ENCODE measurements around the gene RAD51B.

RAD51B gene

DNA sequence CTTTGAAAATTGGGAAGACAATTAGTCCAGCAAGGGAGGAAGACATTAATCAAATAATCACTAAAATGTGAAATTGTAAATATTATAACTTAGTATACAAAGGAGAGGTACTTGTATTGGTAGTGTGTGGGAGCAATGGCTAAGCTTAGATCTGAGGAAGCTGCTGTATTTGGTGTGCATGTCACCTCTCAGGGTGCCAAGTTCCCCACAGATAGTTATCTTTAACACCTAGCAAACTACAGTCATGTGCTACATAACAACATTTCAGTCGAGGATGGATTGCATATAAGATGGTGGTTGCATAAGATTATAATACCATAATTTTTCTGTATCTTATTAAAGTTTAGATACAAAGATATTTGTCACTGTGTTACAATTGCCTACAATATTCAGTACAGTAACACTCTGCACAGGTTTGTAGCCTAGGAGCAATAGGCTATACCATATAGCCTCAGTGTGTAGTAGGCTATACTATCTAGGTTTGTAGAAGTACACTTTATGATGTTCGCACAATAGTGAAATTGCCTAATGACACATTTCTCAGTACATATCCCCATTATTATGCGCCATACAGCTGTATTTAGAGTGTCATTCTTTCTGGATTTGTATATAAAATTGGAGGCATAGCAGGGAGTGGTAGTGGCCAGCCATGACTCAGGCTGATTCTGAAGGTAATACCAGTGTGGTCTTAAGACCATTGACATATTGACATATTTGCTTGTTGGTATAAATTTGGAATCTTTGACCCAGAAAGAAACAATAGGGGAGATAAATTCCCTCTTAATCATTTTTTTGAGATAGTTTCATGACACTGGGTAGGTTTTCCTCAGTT, 55.8 kb downstream of the RAD51B start:
- Histone ChIP-seq H3K36me3 (ENCODE audit: insufficient read depth, low read length) (no peaks in the 10 kb centered on the region), H3K4me1 (ENCODE audit: insufficient read depth, low read length) (peaks cover 5% of the 10 kb centered on the region), H3K9ac (ENCODE audit: low read depth, low read length) (no peak overlapping the region), H3K9me3 (ENCODE audit: insufficient read depth, low read depth, low read length) (no peaks in the 10 kb centered on the region), H3K27me3 (ENCODE audit: insufficient read depth, low read length) (no peaks in the 10 kb centered on the region), H3K4me3 (ENCODE audit: low read length) (no peak overlapping the region), H3K27ac (ENCODE audit: low read depth, low read length) (no peak overlapping the region)
- 92% methylated on average over 1 of the region's 3 CpGs for WGBS

GRCh38 chr14:67879026-67879425, 59.4 kb downstream of the RAD51B start:
- Histone ChIP-seq H3K36me3 (ENCODE audit: insufficient read depth, low read length) (no peaks in the 10 kb centered on the region), H3K9me3 (ENCODE audit: insufficient read depth, low read depth, low read length) (no peaks in the 10 kb centered on the region), H3K4me1 (ENCODE audit: insufficient read depth, low read length) (peaks cover 5% of the 10 kb centered on the region), H3K27ac (ENCODE audit: low read depth, low read length) (no peak overlapping the region), H3K9ac (ENCODE audit: low read depth, low read length) (no peak overlapping the region), H3K4me3 (ENCODE audit: low read length) (no peak overlapping the region), H3K27me3 (ENCODE audit: insufficient read depth, low read length) (no peaks in the 10 kb centered on the region)

GRCh38 chr14:67881225-67881624, 61.6 kb downstream of the RAD51B start:
- no peaks in the 10 kb centered on the region for H3K9me3 ChIP-seq (ENCODE audit: insufficient read depth, low read depth, low read length)
- no peaks in the 10 kb centered on the region for H3K36me3 ChIP-seq (ENCODE audit: insufficient read depth, low read length)
- no peak overlapping the region for H3K4me3 ChIP-seq (ENCODE audit: low read length)
- H3K9ac ChIP-seq (ENCODE audit: low read depth, low read length): no peak overlapping the region
- H3K27ac ChIP-seq (ENCODE audit: low read depth, low read length): no peak overlapping the region
- H3K27me3 ChIP-seq (ENCODE audit: insufficient read depth, low read length): no peaks in the 10 kb centered on the region
- 94% methylated on average over 2 of the region's 2 CpGs for WGBS
- H3K4me1 ChIP-seq (ENCODE audit: insufficient read depth, low read length): peaks cover 5% of the 10 kb centered on the region

GRCh38 chr14:67882986-67883555, 63.5 kb downstream of the RAD51B start:
- Histone ChIP-seq H3K9me3 (ENCODE audit: insufficient read depth, low read depth, low read length) (no peaks in the 10 kb centered on the region), H3K27me3 (ENCODE audit: insufficient read depth, low read length) (no peaks in the 10 kb centered on the region), H3K4me3 (ENCODE audit: low read length) (no peak overlapping the region), H3K27ac (ENCODE audit: low read depth, low read length) (no peak overlapping the region), H3K36me3 (ENCODE audit: insufficient read depth, low read length) (no peaks in the 10 kb centered on the region), H3K9ac (ENCODE audit: low read depth, low read length) (no peak overlapping the region), H3K4me1 (ENCODE audit: insufficient read depth, low read length) (no peaks in the 10 kb centered on the region)
- 91% methylated on average over 4 of the region's 4 CpGs for WGBS

DNA sequence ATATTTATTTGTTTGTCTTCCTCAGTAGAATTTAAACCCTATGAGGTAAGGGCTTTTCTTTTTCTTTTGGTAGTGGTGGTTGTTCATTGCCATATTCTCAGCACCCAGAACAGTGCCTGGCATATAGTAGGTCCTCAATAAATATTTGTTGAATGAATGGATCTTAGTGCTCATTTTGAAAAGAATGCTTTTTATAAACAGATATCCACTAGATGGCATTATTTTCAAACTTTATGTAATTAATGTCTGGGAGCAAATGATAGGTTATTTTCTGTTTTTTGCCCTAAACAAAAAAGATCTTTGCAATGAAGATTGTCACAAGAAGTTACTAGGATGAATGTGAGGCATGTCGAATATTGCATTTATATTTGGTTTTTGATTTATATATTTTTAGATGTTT, 64.1 kb downstream of the RAD51B start:
- Histone ChIP-seq H3K4me3 (ENCODE audit: low read length) (no peak overlapping the region), H3K4me1 (ENCODE audit: insufficient read depth, low read length) (no peaks in the 10 kb centered on the region), H3K27ac (ENCODE audit: low read depth, low read length) (no peak overlapping the region), H3K9me3 (ENCODE audit: insufficient read depth, low read depth, low read length) (no peaks in the 10 kb centered on the region), H3K9ac (ENCODE audit: low read depth, low read length) (no peak overlapping the region), H3K27me3 (ENCODE audit: insufficient read depth, low read length) (no peaks in the 10 kb centered on the region), H3K36me3 (ENCODE audit: insufficient read depth, low read length) (no peaks in the 10 kb centered on the region)
- no CpG with 5 or more reads among the region's 1 CpG for WGBS

- 80% methylated on average over 2 of the region's 2 CpGs for WGBS
- no peaks in the 10 kb centered on the region for H3K36me3 ChIP-seq (ENCODE audit: insufficient read depth, low read length)
- H3K9ac ChIP-seq (ENCODE audit: low read depth, low read length): no peak overlapping the region
- H3K27me3 ChIP-seq (ENCODE audit: insufficient read depth, low read length): no peaks in the 10 kb centered on the region
- H3K27ac ChIP-seq (ENCODE audit: low read depth, low read length): no peak overlapping the region
- no peak overlapping the region for H3K4me3 ChIP-seq (ENCODE audit: low read length)
- peaks cover 6% of the 10 kb centered on the region for H3K4me1 ChIP-seq (ENCODE audit: insufficient read depth, low read length)
- H3K9me3 ChIP-seq (ENCODE audit: insufficient read depth, low read depth, low read length): no peaks in the 10 kb centered on the region
These were observed 66.6 kb downstream of the RAD51B start for GRCh38 chr14:67886191-67886590.

GRCh38 chr14:67887478-67887877, 67.9 kb downstream of the RAD51B start:
- Histone ChIP-seq H3K4me3 (ENCODE audit: low read length) (no peak overlapping the region), H3K36me3 (ENCODE audit: insufficient read depth, low read length) (no peaks in the 10 kb centered on the region), H3K9ac (ENCODE audit: low read depth, low read length) (no peak overlapping the region), H3K4me1 (ENCODE audit: insufficient read depth, low read length) (peaks cover 8% of the 10 kb centered on the region), H3K27ac (ENCODE audit: low read depth, low read length) (no peak overlapping the region), H3K27me3 (ENCODE audit: insufficient read depth, low read length) (no peaks in the 10 kb centered on the region), H3K9me3 (ENCODE audit: insufficient read depth, low read depth, low read length) (no peaks in the 10 kb centered on the region)
- WGBS: 94% methylated on average over 3 of the region's 3 CpGs

GRCh38 chr14:67889455-67889854, 69.9 kb downstream of the RAD51B start:
- no peaks in the 10 kb centered on the region for H3K27me3 ChIP-seq (ENCODE audit: insufficient read depth, low read length)
- H3K9ac ChIP-seq (ENCODE audit: low read depth, low read length): no peak overlapping the region
- H3K4me1 ChIP-seq (ENCODE audit: insufficient read depth, low read length): peaks cover 9% of the 10 kb centered on the region
- no peaks in the 10 kb centered on the region for H3K36me3 ChIP-seq (ENCODE audit: insufficient read depth, low read length)
- no peak overlapping the region for H3K27ac ChIP-seq (ENCODE audit: low read depth, low read length)
- H3K4me3 ChIP-seq (ENCODE audit: low read length): no peak overlapping the region
- WGBS: 96% methylated on average over 4 of the region's 4 CpGs
- H3K9me3 ChIP-seq (ENCODE audit: insufficient read depth, low read depth, low read length): no peaks in the 10 kb centered on the region

DNA sequence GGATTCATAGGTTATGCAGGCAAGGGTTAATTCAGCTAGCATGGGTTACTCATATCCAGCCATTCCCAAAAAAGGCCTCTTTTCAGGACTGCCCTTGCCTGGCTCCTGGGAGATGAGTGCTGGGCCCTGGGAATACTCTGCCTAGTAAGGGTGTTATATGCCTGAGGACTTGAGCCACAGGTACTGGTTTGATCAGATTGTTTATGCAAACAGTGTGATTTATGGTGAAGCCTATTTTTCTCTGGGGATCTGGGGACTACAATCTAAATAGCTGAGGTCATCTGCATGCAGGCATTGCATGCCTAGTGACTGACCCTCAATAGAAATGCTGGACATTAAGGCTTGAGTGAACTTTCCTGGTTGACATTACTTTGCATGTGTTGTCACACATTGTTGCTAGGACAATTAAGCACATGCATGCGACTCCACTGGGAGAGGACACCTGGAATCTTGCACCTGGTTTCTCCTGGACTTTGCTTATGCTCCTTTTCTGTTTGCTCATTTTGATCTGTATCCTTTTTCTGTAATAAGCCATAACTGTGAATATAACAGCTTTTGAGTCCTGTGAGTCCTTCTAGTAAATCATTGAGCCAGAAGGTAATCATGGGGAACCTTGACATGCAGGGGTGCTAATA, 73.0 kb downstream of the RAD51B start:
- Histone ChIP-seq H3K36me3 (ENCODE audit: insufficient read depth, low read length) (no peaks in the 10 kb centered on the region), H3K4me3 (ENCODE audit: low read length) (no peak overlapping the region), H3K4me1 (ENCODE audit: insufficient read depth, low read length) (peaks cover 9% of the 10 kb centered on the region), H3K9me3 (ENCODE audit: insufficient read depth, low read depth, low read length) (no peaks in the 10 kb centered on the region), H3K9ac (ENCODE audit: low read depth, low read length) (no peak overlapping the region), H3K27me3 (ENCODE audit: insufficient read depth, low read length) (no peaks in the 10 kb centered on the region), H3K27ac (ENCODE audit: low read depth, low read length) (no peak overlapping the region)
- 94% methylated on average over 1 of the region's 1 CpG for WGBS

GRCh38 chr14:67900231-67900630, 80.7 kb downstream of the RAD51B start:
- H3K4me1 ChIP-seq (ENCODE audit: insufficient read depth, low read length): no peaks in the 10 kb centered on the region
- H3K9me3 ChIP-seq (ENCODE audit: insufficient read depth, low read depth, low read length): peaks cover 25% of the 10 kb centered on the region
- 86% methylated on average over 1 of the region's 1 CpG for WGBS
- H3K27me3 ChIP-seq (ENCODE audit: insufficient read depth, low read length): no peaks in the 10 kb centered on the region
- no peak overlapping the region for H3K4me3 ChIP-seq (ENCODE audit: low read length)
- no peak overlapping the region for H3K27ac ChIP-seq (ENCODE audit: low read depth, low read length)
- 0 out of 2 replicates have a peak, but pooled peaks cover 5% of the 10 kb centered on the region for H3K36me3 ChIP-seq (ENCODE audit: insufficient read depth, low read length)
- H3K9ac ChIP-seq (ENCODE audit: low read depth, low read length): no peak overlapping the region

- Histone ChIP-seq H3K4me1 (ENCODE audit: insufficient read depth, low read length) (peaks cover 5% of the 10 kb centered on the region; the same call in 1 of the 2 replicates), H3K27me3 (ENCODE audit: insufficient read depth, low read length) (no peaks in the 10 kb centered on the region), H3K27ac (ENCODE audit: low read depth, low read length) (no peak overlapping the region), H3K9ac (ENCODE audit: low read depth, low read length) (no peak overlapping the region), H3K36me3 (ENCODE audit: insufficient read depth, low read length) (no peaks in the 10 kb centered on the region), H3K4me3 (ENCODE audit: low read length) (no peak overlapping the region), H3K9me3 (ENCODE audit: insufficient read depth, low read depth, low read length) (no peaks in the 10 kb centered on the region)
These were observed 88.6 kb downstream of the RAD51B start for GRCh38 chr14:67908052-67908754.

Measured in HUES64 (cell line).